H1 (cell line): ENCODE data around the gene YPEL4. TPM values are rescaled to one million over a fixed set of nuclear protein-coding genes. Genes with fewer than 3 reads are reported as not detected.
A peak's percentile ranks its signal among the peaks of the same experiment; 100 is the strongest.

Experiments
- CTCF ChIA-PET: fragments of 300-600 bp; sonication (Branson Sonifier 250); formaldehyde crosslinking; loops from one replicate; lab custom pipeline; 2021; ENCODE audit not compliant: partially characterized antibody; lab: Charles Lee
- POLR2A ChIA-PET: fragments of 300-600 bp; sonication (Branson Sonifier 250); formaldehyde crosslinking; loops from one replicate; lab custom pipeline; 2021; ENCODE audit warnings: inconsistent platforms; ENCODE audit not compliant: partially characterized antibody; lab: Charles Lee
- DNase-seq, 2 experiments: peaks; one replicate each; pipeline versions ENCODE4 v3.0.0 to v3.0.0-alpha.2; 2010 to 2022; ENCODE audit warnings: low spot score in 2 of 2, low read depth in 1 of 2, mixed read lengths in 1 of 2
- FAIRE-seq: peaks from 2 replicates; lab custom pipeline; 2011; peaks lifted over from hg19 to GRCh38; lab: Jason Lieb, UNC
- H2AFZ ChIP-seq: 2 replicates; pipeline ENCODE4 v1.8.1; 2012; ENCODE audit warnings: low read length, inconsistent platforms
- H2AK5ac ChIP-seq: 2 replicates; pipeline ENCODE4 v1.6.1; 2013; ENCODE audit warnings: low read depth, low read length
- H2BK120ac ChIP-seq: replicated peaks from 2 replicates; pipeline ENCODE3; 2013; ENCODE audit warnings: low read depth, low read length, inconsistent platforms
- H2BK12ac ChIP-seq: 2 replicates; pipeline ENCODE4 v1.6.1; 2013; ENCODE audit warnings: low read depth, low read length
- H2BK15ac ChIP-seq: 2 replicates; pipeline ENCODE4 v1.6.1; 2013; ENCODE audit warnings: low read length
- H2BK20ac ChIP-seq: 2 replicates; pipeline ENCODE4 v1.6.1; 2013; ENCODE audit warnings: low read length
- H2BK5ac ChIP-seq: 2 replicates; pipeline ENCODE4 v1.6.1; 2013; ENCODE audit warnings: low read depth, low read length
- H3K14ac ChIP-seq: 2 replicates; pipeline ENCODE4 v1.6.1; 2013; ENCODE audit warnings: inconsistent platforms; ENCODE audit not compliant: insufficient read length
- H3K18ac ChIP-seq: 2 replicates; pipeline ENCODE4 v1.6.1; 2013; ENCODE audit warnings: low read length; ENCODE audit errors: extremely low read depth
- H3K23ac ChIP-seq: 2 replicates; pipeline ENCODE4 v1.6.1; 2013; ENCODE audit warnings: inconsistent platforms; ENCODE audit not compliant: insufficient read length
- H3K23me2 ChIP-seq: 2 replicates; pipeline ENCODE4 v1.6.1; 2013; ENCODE audit warnings: low read depth, low read length
- H3K27ac ChIP-seq: 2 replicates; pipeline ENCODE4 v1.6.1; 2011; ENCODE audit warnings: low read depth, low read length, inconsistent platforms
- H3K27me3 ChIP-seq, 4 experiments: replicated peaks in 1 of 4; 1 replicate in 1 of 4; 2 replicates in 3 of 4; pipeline versions ENCODE4 v1.6.1 to v1.8.1; 2011 to 2013; ENCODE audit warnings: low read length in 3 of 4, mild to moderate bottlenecking in 3 of 4, inconsistent platforms in 2 of 4, mixed read lengths in 2 of 4, moderate library complexity in 1 of 4; ENCODE audit not compliant: control insufficient read depth in 3 of 4, insufficient read depth in 3 of 4; ENCODE audit errors: extremely low read depth in 1 of 4
- H3K36me3 ChIP-seq, 4 experiments: 2 replicates each; pipeline versions ENCODE4 v1.6.1 to v1.8.1; 2011 to 2013; ENCODE audit warnings: mild to moderate bottlenecking in 4 of 4, low read length in 3 of 4, moderate library complexity in 2 of 4, control low read depth in 1 of 4, inconsistent platforms in 1 of 4; ENCODE audit not compliant: insufficient read depth in 4 of 4, control insufficient read depth in 2 of 4
- H3K4ac ChIP-seq: replicated peaks from 2 replicates; pipeline ENCODE3; 2013; ENCODE audit warnings: low read length, low read depth, mixed read lengths, inconsistent platforms; ENCODE audit not compliant: insufficient read length
- H3K4me1 ChIP-seq, 4 experiments: replicated peaks in 1 of 4; 1 replicate in 1 of 4; 2 replicates in 3 of 4; pipeline versions ENCODE4 v1.6.1 to v1.8.1; 2011 to 2013; ENCODE audit warnings: low read length in 3 of 4, inconsistent platforms in 2 of 4, mixed read lengths in 1 of 4; ENCODE audit not compliant: insufficient read depth in 4 of 4, control insufficient read depth in 3 of 4
- H3K4me2 ChIP-seq, 2 experiments: 2 replicates each; pipeline versions ENCODE4 v1.6.1 to v1.8.1; 2011 to 2013; ENCODE audit warnings: low read depth in 2 of 2, low read length in 2 of 2, control low read depth in 1 of 2, inconsistent platforms in 1 of 2, mild to moderate bottlenecking in 1 of 2; ENCODE audit not compliant: insufficient read depth in 1 of 2
- H3K4me3 ChIP-seq, 4 experiments: fragments of 200-600, 300-600 bp in 1 of 4; sonication (generic), shearing (Covaris generic), sonication (Bioruptor Twin) in 1 of 4; 2 replicates each; pipeline versions ENCODE4 v1.5.1 to v1.8.1; 2011 to 2016; ENCODE audit warnings: low read length in 4 of 4, low read depth in 3 of 4, control low read depth in 2 of 4, inconsistent platforms in 2 of 4, mild to moderate bottlenecking in 2 of 4, mixed read lengths in 1 of 4, moderate library complexity in 1 of 4; ENCODE audit not compliant: insufficient read depth in 2 of 4; ENCODE audit errors: extremely low read depth in 1 of 4
- H3K56ac ChIP-seq: replicated peaks from 2 replicates; pipeline ENCODE3; 2013; ENCODE audit warnings: low read depth, mild to moderate bottlenecking, mixed read lengths, low read length, inconsistent platforms; ENCODE audit not compliant: insufficient read length
- H3K79me1 ChIP-seq: 2 replicates; pipeline ENCODE4 v1.6.1; 2013; ENCODE audit warnings: low read depth, low read length, control low read depth
- H3K79me2 ChIP-seq, 2 experiments: 2 replicates each; pipeline versions ENCODE4 v1.6.1 to v1.8.1; 2012 to 2013; ENCODE audit warnings: low read length in 2 of 2, mild to moderate bottlenecking in 2 of 2, inconsistent platforms in 1 of 2; ENCODE audit not compliant: insufficient read depth in 2 of 2, control insufficient read depth in 1 of 2
- H3K9ac ChIP-seq, 4 experiments: replicated peaks in 1 of 4; 1 replicate in 1 of 4; 2 replicates in 3 of 4; pipeline versions ENCODE4 v1.6.1 to v1.8.1; 2011 to 2013; ENCODE audit warnings: low read depth in 3 of 4, low read length in 3 of 4, control low read depth in 2 of 4, mild to moderate bottlenecking in 2 of 4, moderate library complexity in 2 of 4, inconsistent platforms in 1 of 4; ENCODE audit errors: extremely low read depth in 1 of 4
- H3K9me3 ChIP-seq, 2 experiments: 2 replicates each; pipeline versions ENCODE4 v1.6.1 to v1.8.1; 2012 to 2013; ENCODE audit warnings: mild to moderate bottlenecking in 2 of 2, moderate library complexity in 2 of 2, control low read depth in 1 of 2, inconsistent platforms in 1 of 2, low read depth in 1 of 2, low read length in 1 of 2, mixed read lengths in 1 of 2; ENCODE audit not compliant: insufficient read depth in 2 of 2
- H4K20me1 ChIP-seq, 2 experiments: replicated peaks in 1 of 2; 2 replicates each; pipeline versions ENCODE3 to v1.8.1; 2011 to 2013; ENCODE audit warnings: inconsistent platforms in 2 of 2, low read length in 2 of 2, mild to moderate bottlenecking in 1 of 2; ENCODE audit not compliant: insufficient read depth in 2 of 2, control insufficient read depth in 1 of 2
- H4K5ac ChIP-seq: 2 replicates; pipeline ENCODE4 v1.6.1; 2013; ENCODE audit warnings: low read length, low read depth, mixed read lengths, inconsistent platforms; ENCODE audit not compliant: insufficient read length
- H4K8ac ChIP-seq: 2 replicates; pipeline ENCODE4 v1.8.0; 2013; ENCODE audit warnings: mild to moderate bottlenecking, moderate library complexity, low read length, inconsistent platforms; ENCODE audit not compliant: insufficient read depth; ENCODE audit errors: extremely low read depth
- H4K91ac ChIP-seq: replicated peaks from 2 replicates; pipeline ENCODE3; 2013; ENCODE audit warnings: low read length, mixed read lengths, inconsistent platforms; ENCODE audit not compliant: insufficient read length
- BACH1 ChIP-seq: IDR thresholded peaks from 2 replicates; pipeline ENCODE4 v1.6.1; 2012; ENCODE audit warnings: low read length, improper control_type of control experiment
- CBX8 ChIP-seq: fragments of 300-800, 300-1000 bp; sonication (generic); IDR thresholded peaks from 2 replicates; pipeline ENCODE4 v1.7.1; 2016; ENCODE audit warnings: low read depth, low read length, borderline replicate concordance
- CTCF ChIP-seq, 3 experiments: IDR thresholded peaks; 1 replicate in 2 of 3; 2 replicates in 1 of 3; pipeline versions ENCODE4 v1.5.1 to v1.6.1; 2011; ENCODE audit warnings: low read length in 3 of 3, mild to moderate bottlenecking in 3 of 3, inconsistent platforms in 2 of 3, low read depth in 1 of 3, moderate library complexity in 1 of 3; ENCODE audit not compliant: insufficient read depth in 1 of 3; ENCODE audit errors: control extremely low read depth in 1 of 3
- E2F6 ChIP-seq: IDR thresholded peaks from 2 replicates; pipeline ENCODE4 v1.6.1; 2012; ENCODE audit warnings: inconsistent platforms
- KDM1A ChIP-seq: fragments of 200-600, 300-600 bp; sonication (generic); IDR thresholded peaks from 2 replicates; pipeline ENCODE4 v1.7.1; 2016; ENCODE audit warnings: mild to moderate bottlenecking, low read length, borderline replicate concordance
- NANOG ChIP-seq: IDR thresholded peaks from 2 replicates; pipeline ENCODE4 v1.6.1; 2011; ENCODE audit warnings: low read length, low read depth, mild to moderate bottlenecking, inconsistent platforms; ENCODE audit not compliant: insufficient read depth, poor library complexity, severe bottlenecking
- PHF8 ChIP-seq: fragments of 200-600 bp; sonication (generic); conservative IDR thresholded peaks from 2 replicates; pipeline ENCODE4 v1.7.1; 2012; ENCODE audit warnings: low read depth, mild to moderate bottlenecking, inconsistent platforms, low read length, moderate library complexity
- POLR2AphosphoS5 ChIP-seq: IDR thresholded peaks from 2 replicates; pipeline ENCODE4 v1.6.1; 2011; ENCODE audit warnings: low read depth, low read length
- SP1 ChIP-seq: IDR thresholded peaks from 2 replicates; pipeline ENCODE4 v1.6.1; 2011; ENCODE audit warnings: low read depth, low read length
- TAF1 ChIP-seq: IDR thresholded peaks from 2 replicates; pipeline ENCODE4 v1.6.1; 2011; ENCODE audit warnings: mild to moderate bottlenecking, low read depth, low read length
- TAF7 ChIP-seq: optimal IDR thresholded peaks from 2 replicates; pipeline ENCODE3; 2011; ENCODE audit warnings: low read depth, mild to moderate bottlenecking, inconsistent platforms, low read length, moderate library complexity, borderline replicate concordance
- WGBS, 2 experiments: shearing (Covaris generic) in 1 of 2; methylation state at CpG; one replicate each; pipeline versions ENCODE4 v1.1.6 to v1.1.7; 2013 to 2015; ENCODE audit warnings: low lambda C conversion rate in 2 of 2, mixed read lengths in 2 of 2, inconsistent platforms in 1 of 2, low coverage in 1 of 2, missing lambda C conversion rate in 1 of 2; ENCODE audit not compliant: insufficient replicate concordance in 2 of 2, insufficient coverage in 1 of 2, insufficient read length in 1 of 2; ENCODE audit errors: extremely low coverage in 1 of 2, missing lambda C conversion rate in 1 of 2; 5-methylcytosine and 5-hydroxymethylcytosine counted together
- polyA plus RNA-seq, 7 experiments: library from polyadenylated mRNA; depleted of rRNA in 3 of 7; stranded (reverse) in 5 of 7; unstranded in 2 of 7; fragments of >200 nt in 5 of 7; fragments of 200-250 nt in 2 of 7; gene quantifications; 1 replicate in 5 of 7; 2 replicates in 1 of 7; 4 replicates in 1 of 7; pipeline versions ENCODE4 v1.2.1 to v1.2.3, GENCODE V29; 2011 to 2013; ENCODE audit warnings: missing spikeins in 2 of 7, mixed read lengths in 2 of 7
- total RNA-seq: library from RNA; stranded (reverse); fragmentation: NEBNext Ultra II Directional; extraction: Animal tissue kit (Norgen Biotek cat#: 25700); gene quantifications from 2 replicates; pipeline ENCODE4 v1.2.1, GENCODE V29; 2021

The YPEL4 gene
- total and polyA plus RNA-seq, 2 of the 8 experiments (the other 6 are each of a cell fraction or from before 2014, with no cell fraction given) = 0.13 to 0.38 TPM

- Histone ChIP-seq H2BK15ac (no peak overlapping the region), H2BK120ac (no peak overlapping the region), H4K91ac (no peak overlapping the region), H3K27me3 (no peaks in the 10 kb centered on the region), H4K5ac (no peak overlapping the region), H3K18ac (no peak overlapping the region), H2BK20ac (no peak overlapping the region), H2BK5ac (no peak overlapping the region), H2AK5ac (no peak overlapping the region), H3K4me2 (no peak overlapping the region), H3K14ac (no peak overlapping the region), H3K23me2 (no peaks in the 10 kb centered on the region; the same call in 1 of the 2 replicates), H3K79me1 (no peaks in the 10 kb centered on the region), H4K8ac (no peak overlapping the region), H3K36me3 (no peaks in the 10 kb centered on the region), H2AFZ (no peak overlapping the region), H3K56ac (no peak overlapping the region), H3K9ac (no peak overlapping the region), H3K79me2 (no peaks in the 10 kb centered on the region), H2BK12ac (no peak overlapping the region), H4K20me1 (no peaks in the 10 kb centered on the region), H3K23ac (no peak overlapping the region), H3K4me1 (no peaks in the 10 kb centered on the region), H3K4me3 (no peak overlapping the region), H3K27ac (no peak overlapping the region), H3K9me3 (no peaks in the 10 kb centered on the region), H3K4ac (no peak overlapping the region)
- ChIA-PET CTCF (interaction anchor here (0.9 to 12.6 kb wide), 6 partner anchors 9 to 149 kb away, joined by 3 to 129 read pairs (median 4); partner anchors contain the start of gene UBE2L6), POLR2A (interaction anchor here (0.9 to 51.1 kb wide), 6 partner anchors 12 to 302 kb away, joined by 3 to 1546 read pairs (median 4); partner anchors contain the start of genes CLP1, TNKS1BP1 and YPEL4)
- DNase-seq (no peak), FAIRE-seq (peak; percentile 7)
- WGBS, 2 experiments = 84% methylated on average over 1 of the region's 1 CpG; no CpG with 5 or more reads in 1 of the 2 experiments
- TF ChIP-seq TAF1 (no peak), CTCF (IDR thresholded peaks at IDR 0.05; ENCODE audit: control extremely low read depth in 1 of 3, insufficient read depth in 1 of 3, low read depth in 1 of 3, low read length in 3 of 3) (no peak), E2F6 (no peak), NANOG (no peak), SP1 (no peak), PHF8 (no peak), CBX8 (no peak), KDM1A (no peak), TAF7 (no peak), BACH1 (no peak), POLR2AphosphoS5 (no peak)
These were observed 22.8 kb downstream of the YPEL4 start for GRCh38 chr11:57626895-57627294.
